AG10803 (cell line): Measurements from ENCODE around the gene MED12L.

ENCODE experiments used
- DNase-seq: peaks from one replicate; pipeline ENCODE4 v3.0.0; 2010; ENCODE audit warnings: low read depth
- H3K4me3 ChIP-seq: 2 replicates; pipeline ENCODE4 v1.5.1; 2011; ENCODE audit warnings: mild to moderate bottlenecking, low read length, control low read depth
- CTCF ChIP-seq: conservative IDR thresholded peaks from 2 replicates; pipeline ENCODE4 v1.5.1; 2011; ENCODE audit warnings: mild to moderate bottlenecking, low read length, control low read depth, inconsistent platforms

The MED12L gene

GRCh38 chr3:151426341-151426657, 340.8 kb downstream of the MED12L start:
- 0 out of 2 replicates have a peak, but pooled peaks have one; percentile 0 for TF ChIP-seq CTCF
- no peak overlapping the region for H3K4me3 ChIP-seq
- DNase-seq = no peak

GRCh38 chr3:151428386-151428785, 342.9 kb downstream of the MED12L start:
- DNase-seq = no peak
- TF ChIP-seq CTCF = no peak

DNA sequence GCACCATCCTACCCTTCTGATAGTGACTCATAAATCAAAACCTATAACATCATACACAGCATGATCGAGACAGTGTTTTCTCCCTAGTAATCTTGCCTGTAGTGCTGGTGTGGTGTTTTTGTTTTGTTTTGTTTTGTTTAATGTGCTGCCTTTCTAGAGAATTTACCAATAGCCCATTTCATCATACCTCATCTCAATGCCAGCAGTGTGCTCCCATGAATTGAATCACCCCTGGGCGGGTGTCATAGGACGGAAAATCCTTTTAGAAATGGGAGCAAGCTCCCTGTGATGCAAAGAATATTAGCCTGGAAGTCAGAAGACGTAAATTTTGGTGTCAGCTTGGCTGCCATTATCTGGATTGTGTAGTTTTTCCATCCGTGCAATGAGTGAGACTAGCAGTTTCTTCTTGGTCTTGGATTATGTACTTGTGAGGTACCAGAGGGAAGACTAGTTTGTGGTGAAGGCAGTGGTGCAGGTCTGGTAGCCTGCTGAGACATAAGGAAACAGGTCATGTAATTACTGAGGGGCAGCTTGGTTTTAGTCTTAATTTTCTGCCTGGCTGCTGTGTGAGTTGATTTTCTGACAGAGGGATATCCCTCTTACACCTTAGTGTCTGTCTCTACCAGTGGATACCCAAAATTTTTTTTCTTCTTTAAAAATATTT, 345.5 kb downstream of the MED12L start:
- no peak for TF ChIP-seq CTCF
- peak; percentile 29 for DNase-seq
- no peak overlapping the region for H3K4me3 ChIP-seq

More at GRCh38 chr3:151428386-151428785, 342.9 kb downstream of the MED12L start:
- no peak overlapping the region for H3K4me3 ChIP-seq

GRCh38 chr3:151431940-151432339, 346.5 kb downstream of the MED12L start:
- no peak for DNase-seq
- no peak overlapping the region for H3K4me3 ChIP-seq
- TF ChIP-seq CTCF = no peak

- no peak for DNase-seq
- no peak for TF ChIP-seq CTCF
- no peak overlapping the region for H3K4me3 ChIP-seq
Measured at GRCh38 chr3:151432616-151433372, 347.3 kb downstream of the MED12L start.

DNA sequence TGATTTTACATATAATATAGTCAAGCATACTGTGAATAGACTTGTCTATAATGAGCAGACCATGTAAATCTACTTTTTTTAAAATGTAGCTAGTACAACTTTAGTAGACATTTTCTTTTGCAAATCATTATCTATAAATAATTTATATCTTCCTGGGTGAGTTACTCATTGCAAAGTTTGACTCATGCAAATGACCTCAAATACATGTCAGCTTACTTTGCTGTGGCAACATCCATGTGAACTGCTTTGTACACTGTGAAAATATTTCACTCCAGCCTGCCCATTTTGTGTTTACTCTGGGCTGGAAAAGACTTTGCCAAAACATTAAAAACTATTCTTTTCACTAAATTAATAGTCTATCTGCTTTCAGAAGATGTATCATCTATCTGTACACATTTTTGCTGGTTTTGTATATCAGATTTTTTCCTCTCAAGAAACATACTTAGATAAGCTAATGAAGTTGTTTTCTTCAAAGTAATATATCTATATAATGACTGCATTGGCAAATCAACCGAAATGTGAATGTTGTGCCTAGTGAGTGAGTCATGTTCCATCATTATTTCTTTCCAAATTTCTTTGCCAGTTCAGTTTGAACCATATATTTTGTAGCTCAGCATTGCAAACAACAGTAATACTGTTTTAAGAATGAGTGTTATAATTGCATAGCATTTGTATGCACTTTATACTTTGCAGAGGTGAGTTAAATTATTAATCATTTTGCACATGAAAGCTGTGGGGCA, 348.9 kb downstream of the MED12L start:
- no peak overlapping the region for H3K4me3 ChIP-seq
- no peak for TF ChIP-seq CTCF
- DNase-seq = peak; percentile 90
